Measurements from ENCODE around the gene VSX1. TPM values are rescaled to one million over a fixed set of nuclear protein-coding genes. Genes with fewer than 3 reads are reported as not detected.

VSX1 gene
- total RNA-seq, 1 experiment from 2014 or later, result not detected

DNA sequence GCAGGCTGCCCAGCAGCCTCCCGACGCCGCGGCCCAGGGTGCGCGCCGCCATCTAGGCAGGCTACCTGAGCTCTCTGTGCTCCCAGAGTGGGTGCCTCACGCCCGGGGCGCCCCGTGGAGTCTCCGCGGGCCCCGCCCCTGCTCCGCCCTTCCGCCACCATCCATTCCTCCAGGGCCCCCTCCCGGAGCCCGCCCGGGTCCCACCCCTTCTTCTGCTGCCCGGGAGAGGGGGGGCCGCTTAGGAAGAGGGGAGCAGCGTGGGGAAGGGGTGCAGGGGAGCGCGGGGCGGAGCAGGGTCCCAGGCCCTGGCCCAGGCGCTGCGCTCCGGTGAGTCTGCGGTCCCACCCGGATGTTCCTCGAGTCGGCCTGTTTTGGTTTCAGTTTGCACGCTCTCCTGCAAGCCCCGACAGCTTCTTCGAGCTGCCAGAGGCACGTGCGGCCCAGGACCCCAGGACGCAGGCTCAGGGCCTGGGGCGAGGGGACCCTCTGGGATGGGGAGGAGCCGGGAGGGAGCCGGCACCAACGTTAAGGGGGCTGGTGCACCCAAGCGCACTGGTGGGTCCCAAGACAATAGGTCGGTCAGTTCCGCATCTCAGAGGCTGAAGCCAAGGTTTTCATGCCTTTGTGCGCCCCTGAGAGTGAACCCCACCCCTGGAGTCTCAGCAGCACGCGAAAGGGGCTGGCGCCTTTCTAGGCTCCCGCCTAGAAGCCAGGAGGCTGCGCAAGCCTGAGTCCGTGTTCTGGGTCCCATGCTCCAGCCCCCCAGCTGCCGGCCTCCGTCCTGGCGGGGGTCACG lies 23.7 kb downstream of the VSX1 start, which contains the start of gene ACSS1:
TSS of gene ACSS1 (minus strand) at position 89 of the 796 bp plus-strand sequence. CDS start at position 52, 37 bp downstream.
- ChIA-PET POLR2A (ENCODE audit: low non-redundant PET) (no interaction called here), CTCF (interaction anchor here (0.9 kb wide), 1 partner anchor 65 kb away, joined by 4 read pairs; the partner anchor contains the start of gene APMAP)
- peak; percentile 68 for DNase-seq (ENCODE audit: low spot score)
- H3K27me3 ChIP-seq (replicated peaks; ENCODE audit: insufficient read depth, low read depth, low read length, poor library complexity), result peaks cover 34% of the 10 kb centered on the region
- no TSS peak for BruUV-seq (replicated peaks)
- H3K36me3 ChIP-seq (ENCODE audit: insufficient read depth, low read length, poor library complexity, severe bottlenecking), result no peaks in the 10 kb centered on the region
- intact Hi-C loops (cut with micrococcal nuclease; ENCODE audit: unreplicated experiment), result no loop called here
- H3K4me3 ChIP-seq (ENCODE audit: low read depth, low read length, poor library complexity, severe bottlenecking), result peak within 1 kb of the TSS; percentile 68
- H3K9me3 ChIP-seq (ENCODE audit: low read depth, low read length, poor library complexity, severe bottlenecking), result no peaks in the 10 kb centered on the region
- peak within 1 kb of the TSS; percentile 38 for H3K27ac ChIP-seq (ENCODE audit: low read depth, low read length, poor library complexity, severe bottlenecking)
- H3K4me1 ChIP-seq (ENCODE audit: insufficient read depth, low read length, poor library complexity, severe bottlenecking), result peaks cover 15% of the 10 kb centered on the region
- TF ChIP-seq EZH2 (IDR thresholded peaks at IDR 0.05; ENCODE audit: borderline replicate concordance, low read depth, low read length, poor library complexity, severe bottlenecking), result no peak
- TF ChIP-seq, protein P1, sequence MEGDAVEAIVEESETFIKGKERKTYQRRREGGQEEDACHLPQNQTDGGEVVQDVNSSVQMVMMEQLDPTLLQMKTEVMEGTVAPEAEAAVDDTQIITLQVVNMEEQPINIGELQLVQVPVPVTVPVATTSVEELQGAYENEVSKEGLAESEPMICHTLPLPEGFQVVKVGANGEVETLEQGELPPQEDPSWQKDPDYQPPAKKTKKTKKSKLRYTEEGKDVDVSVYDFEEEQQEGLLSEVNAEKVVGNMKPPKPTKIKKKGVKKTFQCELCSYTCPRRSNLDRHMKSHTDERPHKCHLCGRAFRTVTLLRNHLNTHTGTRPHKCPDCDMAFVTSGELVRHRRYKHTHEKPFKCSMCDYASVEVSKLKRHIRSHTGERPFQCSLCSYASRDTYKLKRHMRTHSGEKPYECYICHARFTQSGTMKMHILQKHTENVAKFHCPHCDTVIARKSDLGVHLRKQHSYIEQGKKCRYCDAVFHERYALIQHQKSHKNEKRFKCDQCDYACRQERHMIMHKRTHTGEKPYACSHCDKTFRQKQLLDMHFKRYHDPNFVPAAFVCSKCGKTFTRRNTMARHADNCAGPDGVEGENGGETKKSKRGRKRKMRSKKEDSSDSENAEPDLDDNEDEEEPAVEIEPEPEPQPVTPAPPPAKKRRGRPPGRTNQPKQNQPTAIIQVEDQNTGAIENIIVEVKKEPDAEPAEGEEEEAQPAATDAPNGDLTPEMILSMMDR (conservative IDR thresholded peaks at IDR 0.05; ENCODE audit: low read depth, low read length), result no peak

DNA sequence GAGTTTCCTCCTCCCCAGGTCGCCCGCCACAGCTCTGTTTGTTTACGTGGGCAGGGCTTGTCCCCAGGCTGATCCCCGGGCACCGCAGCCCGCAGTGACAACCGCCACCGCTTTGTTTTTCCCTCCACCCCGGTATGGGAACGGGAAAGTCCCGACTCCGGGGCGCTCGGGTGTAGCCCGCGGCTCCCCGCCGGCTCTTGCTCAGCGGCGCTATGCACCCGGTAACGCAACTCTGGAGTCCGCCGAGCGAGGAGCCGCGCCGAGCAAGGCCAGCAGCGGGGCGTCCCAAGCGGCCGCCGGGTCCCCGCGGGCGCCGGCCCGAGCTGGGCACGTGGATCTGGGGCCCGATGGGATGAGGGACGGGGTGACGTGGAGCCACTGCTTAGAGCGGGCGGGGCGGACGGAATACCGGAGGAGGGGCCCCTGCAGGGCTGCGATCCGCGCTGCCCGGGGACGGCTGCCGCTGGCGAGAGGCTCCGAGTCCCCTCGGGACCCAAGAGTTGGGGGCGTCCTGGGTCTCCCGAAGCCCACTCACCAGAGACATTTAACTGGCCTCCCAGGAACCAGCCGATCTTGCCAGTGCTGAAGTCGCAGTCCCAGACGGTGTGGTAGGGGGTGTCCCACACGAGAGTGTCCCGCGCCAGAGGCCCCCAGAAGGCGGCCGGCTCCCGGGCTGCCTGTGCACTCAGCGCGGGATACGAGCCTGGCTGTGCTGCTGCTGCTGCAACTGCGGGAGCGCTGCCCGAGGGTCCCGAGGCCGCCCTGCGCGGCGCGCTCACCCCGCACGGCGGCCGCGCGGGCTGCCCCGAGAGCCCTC lies 24.5 kb downstream of the VSX1 start:
- H3K36me3 ChIP-seq (ENCODE audit: insufficient read depth, low read length, poor library complexity, severe bottlenecking), result no peaks in the 10 kb centered on the region
- CTCF ChIA-PET, result no interaction called here
- H3K27ac ChIP-seq (ENCODE audit: low read depth, low read length, poor library complexity, severe bottlenecking), result peak overlapping the region; percentile 38
- POLR2A ChIA-PET (ENCODE audit: low non-redundant PET), result no interaction called here
- peak overlapping the region; percentile 68 for H3K4me3 ChIP-seq (ENCODE audit: low read depth, low read length, poor library complexity, severe bottlenecking)
- DNase-seq (ENCODE audit: low spot score), result peak; percentile 44
- no peaks in the 10 kb centered on the region for H3K9me3 ChIP-seq (ENCODE audit: low read depth, low read length, poor library complexity, severe bottlenecking)
- peaks cover 29% of the 10 kb centered on the region for H3K27me3 ChIP-seq (replicated peaks; ENCODE audit: insufficient read depth, low read depth, low read length, poor library complexity)
- BruUV-seq (replicated peaks), result no TSS peak
- intact Hi-C loops (cut with micrococcal nuclease; ENCODE audit: unreplicated experiment), result no loop called here
- TF ChIP-seq, protein P1 (conservative IDR thresholded peaks at IDR 0.05; ENCODE audit: low read depth, low read length), result no peak
- peaks cover 15% of the 10 kb centered on the region for H3K4me1 ChIP-seq (ENCODE audit: insufficient read depth, low read length, poor library complexity, severe bottlenecking)

DNA sequence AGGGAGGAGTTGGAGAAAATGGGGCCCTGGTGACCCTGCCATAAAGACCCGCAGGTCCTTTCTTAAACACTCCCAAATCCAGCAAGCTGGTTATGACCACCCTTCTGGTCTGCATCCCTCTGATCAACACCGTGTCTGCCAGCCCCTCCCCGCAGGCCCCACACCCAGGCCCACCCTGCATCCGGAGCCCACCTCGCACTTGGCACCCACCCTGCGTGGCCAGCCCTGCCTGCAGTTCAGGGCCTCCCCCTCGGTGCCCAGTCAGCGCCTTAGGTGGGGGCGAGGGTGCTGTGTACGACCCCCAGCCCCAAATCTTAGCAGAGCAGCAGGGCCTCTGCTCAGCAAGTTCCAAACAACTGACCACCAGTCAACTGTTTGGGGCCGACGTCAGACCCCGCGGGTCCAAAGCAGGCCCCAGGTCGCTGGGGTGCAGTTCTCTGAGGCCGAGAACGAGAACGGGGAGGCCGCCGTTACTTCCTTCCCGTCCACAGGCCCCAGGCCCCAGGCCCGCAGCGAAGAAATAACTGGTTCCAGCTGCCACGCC lies 25.2 kb downstream of the VSX1 start:
- Histone ChIP-seq H3K9me3 (ENCODE audit: low read depth, low read length, poor library complexity, severe bottlenecking) (no peaks in the 10 kb centered on the region), H3K4me3 (ENCODE audit: low read depth, low read length, poor library complexity, severe bottlenecking) (peak overlapping the region; percentile 68), H3K4me1 (ENCODE audit: insufficient read depth, low read length, poor library complexity, severe bottlenecking) (peaks cover 15% of the 10 kb centered on the region), H3K27me3 (replicated peaks; ENCODE audit: insufficient read depth, low read depth, low read length, poor library complexity) (peaks cover 23% of the 10 kb centered on the region), H3K36me3 (ENCODE audit: insufficient read depth, low read length, poor library complexity, severe bottlenecking) (no peaks in the 10 kb centered on the region), H3K27ac (ENCODE audit: low read depth, low read length, poor library complexity, severe bottlenecking) (peak overlapping the region; percentile 38)
- ChIA-PET CTCF (no interaction called here), POLR2A (ENCODE audit: low non-redundant PET) (no interaction called here)
- no TSS peak for BruUV-seq (replicated peaks)
- TF ChIP-seq, protein P1 (conservative IDR thresholded peaks at IDR 0.05; ENCODE audit: low read depth, low read length), result no peak
- no peak for TF ChIP-seq EZH2 (IDR thresholded peaks at IDR 0.05; ENCODE audit: borderline replicate concordance, low read depth, low read length, poor library complexity, severe bottlenecking)
- DNase-seq (ENCODE audit: low spot score), result no peak
- intact Hi-C loops (cut with micrococcal nuclease; ENCODE audit: unreplicated experiment), result no loop called here

Measured in A673 (cell line).